SIG-M5 treated with dmso at 0.1 percent for 504 hours (cell line): ENCODE results near the gene PRDM16.

Source experiments
- DNase-seq: peaks from one replicate; lab custom pipeline; 2025; ENCODE audit not compliant: unreplicated experiment; lab: John Stamatoyannopoulos, UW

PRDM16 gene

GRCh38 chr1:3329640-3330281 is 260.8 kb downstream of the PRDM16 start:
- no peak for DNase-seq

- no peak for DNase-seq
Observed at GRCh38 chr1:3330771-3331245, 261.8 kb downstream of the PRDM16 start.

- DNase-seq: no peak
Observed at GRCh38 chr1:3331564-3331963, 262.6 kb downstream of the PRDM16 start.

GRCh38 chr1:3332043-3332442 is 263.0 kb downstream of the PRDM16 start:
- DNase-seq: no peak

- no peak for DNase-seq
Observed at GRCh38 chr1:3332662-3333061, 263.7 kb downstream of the PRDM16 start.

GRCh38 chr1:3333903-3334302 is 264.9 kb downstream of the PRDM16 start:
- no peak for DNase-seq

- no peak for DNase-seq
Observed at GRCh38 chr1:3334366-3334765, 265.4 kb downstream of the PRDM16 start.

- no peak for DNase-seq
Observed at GRCh38 chr1:3335754-3336640, 267.0 kb downstream of the PRDM16 start.

GRCh38 chr1:3336641-3337630 is 267.9 kb downstream of the PRDM16 start:
- DNase-seq: peak; percentile 10

- DNase-seq: no peak
Observed at GRCh38 chr1:3337798-3338724, 269.1 kb downstream of the PRDM16 start.

GRCh38 chr1:3338725-3339070 is 269.7 kb downstream of the PRDM16 start:
- DNase-seq: no peak

- DNase-seq: no peak
Observed at GRCh38 chr1:3339856-3340255, 270.9 kb downstream of the PRDM16 start.

- no peak for DNase-seq
Observed at GRCh38 chr1:3340548-3341235, 271.7 kb downstream of the PRDM16 start.

GRCh38 chr1:3341236-3341994 is 272.4 kb downstream of the PRDM16 start:
- no peak for DNase-seq

- no peak for DNase-seq
Observed at GRCh38 chr1:3342960-3343359, 274.0 kb downstream of the PRDM16 start.

- DNase-seq: no peak
Observed at GRCh38 chr1:3344395-3344794, 275.4 kb downstream of the PRDM16 start.

GRCh38 chr1:3345792-3346191 is 276.8 kb downstream of the PRDM16 start:
- DNase-seq: no peak

- DNase-seq: no peak
Observed at GRCh38 chr1:3346478-3346877, 277.5 kb downstream of the PRDM16 start.
